ENCODE data around the gene BATF. TPM values are rescaled to one million over a fixed set of nuclear protein-coding genes. Genes with fewer than 3 reads are reported as not detected.

Gene BATF
- total RNA-seq, 1 experiment from 2014 or later = 0.69 TPM

- Histone ChIP-seq H3K4me2 (ENCODE audit: low read length) (no peak overlapping the region), H3K36me3 (ENCODE audit: control insufficient read depth in 1 of 2, insufficient read depth in 2 of 2, low read length in 2 of 2) (no peaks in the 10 kb centered on the region), H4K20me1 (ENCODE audit: insufficient read depth) (no peaks in the 10 kb centered on the region), H3K79me2 (ENCODE audit: insufficient read depth, low read length) (no peaks in the 10 kb centered on the region), H2AFZ (ENCODE audit: low read depth, low read length, poor library complexity, severe bottlenecking) (no peak overlapping the region), H3K27ac (ENCODE audit: low read depth, low read length) (no peak overlapping the region), H3K4me1 (ENCODE audit: control insufficient read depth in 1 of 2, insufficient read depth in 2 of 2, low read length in 2 of 2) (no peaks in the 10 kb centered on the region), H3K27me3 (ENCODE audit: insufficient read depth, low read length) (no peaks in the 10 kb centered on the region), H3K9me3 (ENCODE audit: control insufficient read depth in 1 of 2, insufficient read depth in 1 of 2, low read depth in 1 of 2, low read length in 2 of 2) (no peaks in the 10 kb centered on the region), H3K9me2 (ENCODE audit: insufficient read depth) (no peaks in the 10 kb centered on the region), H3K9ac (ENCODE audit: low read length) (no peak overlapping the region), H3K4me3 (replicated peaks in 1 of 2; ENCODE audit: low read depth in 1 of 2, low read length in 2 of 2) (no peak overlapping the region)
- intact Hi-C loops (cut with micrococcal nuclease) = no loop called here
- CTCF ChIA-PET = no interaction called here
- POLR2A ChIA-PET = no interaction called here
- ATAC-seq (no peak), DNase-seq (ENCODE audit: low read depth, low spot score) (no peak)
- BruUV-seq (replicated peaks) = no TSS peak
- RAD21 ChIA-PET (ENCODE audit: low non-redundant PET in 1 of 2, low total read pairs in 2 of 2, uncharacterized antibody in 2 of 2, unreplicated experiment in 2 of 2) = no interaction called here
- TF ChIP-seq SIN3A (IDR thresholded peaks at IDR 0.05; ENCODE audit: low read depth) (no peak), FOSL1 (IDR thresholded peaks at IDR 0.05; ENCODE audit: low read depth) (no peak), ELF1 (IDR thresholded peaks at IDR 0.05; ENCODE audit: borderline replicate concordance, low read depth) (no peak), MAX (IDR thresholded peaks at IDR 0.05) (no peak)
Observed at GRCh38 chr14:75497701-75498100, 24.6 kb upstream of the BATF start.

- Histone ChIP-seq H4K20me1 (ENCODE audit: insufficient read depth) (no peaks in the 10 kb centered on the region), H2AFZ (ENCODE audit: low read depth, low read length, poor library complexity, severe bottlenecking) (no peak overlapping the region), H3K9me3 (ENCODE audit: control insufficient read depth in 1 of 2, insufficient read depth in 1 of 2, low read depth in 1 of 2, low read length in 2 of 2) (no peaks in the 10 kb centered on the region), H3K9me2 (ENCODE audit: insufficient read depth) (no peaks in the 10 kb centered on the region), H3K79me2 (ENCODE audit: insufficient read depth, low read length) (no peaks in the 10 kb centered on the region), H3K36me3 (ENCODE audit: control insufficient read depth in 1 of 2, insufficient read depth in 2 of 2, low read length in 2 of 2) (no peaks in the 10 kb centered on the region), H3K4me3 (replicated peaks in 1 of 2; ENCODE audit: low read depth in 1 of 2, low read length in 2 of 2) (no peak overlapping the region), H3K4me1 (ENCODE audit: control insufficient read depth in 1 of 2, insufficient read depth in 2 of 2, low read length in 2 of 2) (no peaks in the 10 kb centered on the region), H3K27ac (ENCODE audit: low read depth, low read length) (no peak overlapping the region), H3K27me3 (ENCODE audit: insufficient read depth, low read length) (no peaks in the 10 kb centered on the region), H3K4me2 (ENCODE audit: low read length) (no peak overlapping the region), H3K9ac (ENCODE audit: low read length) (no peak overlapping the region)
- ATAC-seq = no peak
- no TSS peak for BruUV-seq (replicated peaks)
- intact Hi-C loops (cut with micrococcal nuclease) = no loop called here
- DNase-seq (ENCODE audit: low read depth, low spot score) = no peak
- TF ChIP-seq MAX (IDR thresholded peaks at IDR 0.05) = no peak
- no peak for TF ChIP-seq SIN3A (IDR thresholded peaks at IDR 0.05; ENCODE audit: low read depth)
- no peak for TF ChIP-seq EGR1 (IDR thresholded peaks at IDR 0.05; ENCODE audit: low read depth)
- TF ChIP-seq EZH2 (IDR thresholded peaks at IDR 0.05) = no peak
- no peak for TF ChIP-seq SP1 (IDR thresholded peaks at IDR 0.05; ENCODE audit: low read depth)
- no peak for TF ChIP-seq ZFX (IDR thresholded peaks at IDR 0.05)
- TF ChIP-seq SRF (IDR thresholded peaks at IDR 0.05; ENCODE audit: low read depth) = no peak
- TF ChIP-seq POLR2AphosphoS5 (IDR thresholded peaks at IDR 0.05; ENCODE audit: low read depth, low read length) = no peak
- no peak for TF ChIP-seq REST (IDR thresholded peaks at IDR 0.05; ENCODE audit: low read depth)
- no peak for TF ChIP-seq EZH2phosphoT487 (IDR thresholded peaks at IDR 0.05; ENCODE audit: borderline replicate concordance)
- no peak for TF ChIP-seq TCF7L2 (IDR thresholded peaks at IDR 0.05; ENCODE audit: borderline replicate concordance, extremely low read depth, insufficient read depth, insufficient read length)
- TF ChIP-seq ZNF274 (IDR thresholded peaks at IDR 0.05; ENCODE audit: low read depth, low read length) = no peak
- no peak for TF ChIP-seq CEBPB (IDR thresholded peaks at IDR 0.05; ENCODE audit: low read depth)
- RAD21 ChIA-PET (ENCODE audit: low non-redundant PET in 1 of 2, low total read pairs in 2 of 2, uncharacterized antibody in 2 of 2, unreplicated experiment in 2 of 2) = no interaction called here
- POLR2A ChIA-PET = no interaction called here
- CTCF ChIA-PET = interaction anchor here (1.5 to 1.7 kb wide), 2 partner anchors 11 to 62 kb away, joined by 4 to 10 read pairs; no protein-coding TSS in a partner anchor
Observed at GRCh38 chr14:75499084-75499875, 23.0 kb upstream of the BATF start.
